ENCODE results near the gene RTP3.

DNA sequence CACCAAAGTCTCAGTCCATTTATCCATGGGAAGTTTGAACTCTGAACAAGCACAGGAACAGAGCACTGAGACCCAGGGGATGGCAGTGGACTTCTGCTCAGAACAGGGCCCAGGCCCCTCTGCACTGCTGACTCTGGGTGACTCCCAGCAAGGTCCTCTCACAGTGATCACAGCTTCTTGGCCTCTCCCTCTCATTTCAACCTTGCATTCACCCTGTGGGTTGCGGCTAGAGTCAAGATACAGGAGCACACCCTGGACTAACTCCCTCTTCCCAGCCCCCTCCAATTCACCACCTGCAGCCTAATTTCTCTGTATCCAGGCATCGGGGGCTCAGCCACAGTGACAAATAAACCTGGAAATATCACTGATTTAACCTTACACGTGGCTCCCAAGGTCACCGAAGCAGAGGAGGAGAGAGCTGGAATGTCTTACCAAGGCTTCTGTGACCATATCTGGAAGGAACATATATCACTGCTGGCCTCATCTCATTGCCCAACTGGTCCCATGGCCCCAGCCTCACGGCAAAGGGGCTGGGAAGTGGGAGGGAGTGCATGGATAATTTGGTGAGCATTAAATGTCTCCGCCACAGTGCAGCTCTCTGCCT is 1.2 kb downstream of the RTP3 start:
- no peak for TF ChIP-seq POLR2A (IDR thresholded peaks at IDR 0.05)
- TF ChIP-seq, protein P1, sequence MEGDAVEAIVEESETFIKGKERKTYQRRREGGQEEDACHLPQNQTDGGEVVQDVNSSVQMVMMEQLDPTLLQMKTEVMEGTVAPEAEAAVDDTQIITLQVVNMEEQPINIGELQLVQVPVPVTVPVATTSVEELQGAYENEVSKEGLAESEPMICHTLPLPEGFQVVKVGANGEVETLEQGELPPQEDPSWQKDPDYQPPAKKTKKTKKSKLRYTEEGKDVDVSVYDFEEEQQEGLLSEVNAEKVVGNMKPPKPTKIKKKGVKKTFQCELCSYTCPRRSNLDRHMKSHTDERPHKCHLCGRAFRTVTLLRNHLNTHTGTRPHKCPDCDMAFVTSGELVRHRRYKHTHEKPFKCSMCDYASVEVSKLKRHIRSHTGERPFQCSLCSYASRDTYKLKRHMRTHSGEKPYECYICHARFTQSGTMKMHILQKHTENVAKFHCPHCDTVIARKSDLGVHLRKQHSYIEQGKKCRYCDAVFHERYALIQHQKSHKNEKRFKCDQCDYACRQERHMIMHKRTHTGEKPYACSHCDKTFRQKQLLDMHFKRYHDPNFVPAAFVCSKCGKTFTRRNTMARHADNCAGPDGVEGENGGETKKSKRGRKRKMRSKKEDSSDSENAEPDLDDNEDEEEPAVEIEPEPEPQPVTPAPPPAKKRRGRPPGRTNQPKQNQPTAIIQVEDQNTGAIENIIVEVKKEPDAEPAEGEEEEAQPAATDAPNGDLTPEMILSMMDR (IDR thresholded peaks at IDR 0.05) = no peak
- TF ChIP-seq POLR2AphosphoS5 (IDR thresholded peaks at IDR 0.05) = no peak
- TF ChIP-seq EP300 (IDR thresholded peaks at IDR 0.05) = no peak

Measured in gastroesophageal sphincter (tissue), 3 donors.